Embryonic facial prominence (tissue), 1 donor: ENCODE data around the gene RABEP1.

Experiments
- DNase-seq: peaks from one replicate; pipeline ENCODE4 v3.0.0-alpha.2; 2016; ENCODE audit errors: extremely low spot score

The RABEP1 gene

GRCh38 chr17:5361426-5361825 lies 79.3 kb downstream of the RABEP1 start:
- no peak for DNase-seq

DNA sequence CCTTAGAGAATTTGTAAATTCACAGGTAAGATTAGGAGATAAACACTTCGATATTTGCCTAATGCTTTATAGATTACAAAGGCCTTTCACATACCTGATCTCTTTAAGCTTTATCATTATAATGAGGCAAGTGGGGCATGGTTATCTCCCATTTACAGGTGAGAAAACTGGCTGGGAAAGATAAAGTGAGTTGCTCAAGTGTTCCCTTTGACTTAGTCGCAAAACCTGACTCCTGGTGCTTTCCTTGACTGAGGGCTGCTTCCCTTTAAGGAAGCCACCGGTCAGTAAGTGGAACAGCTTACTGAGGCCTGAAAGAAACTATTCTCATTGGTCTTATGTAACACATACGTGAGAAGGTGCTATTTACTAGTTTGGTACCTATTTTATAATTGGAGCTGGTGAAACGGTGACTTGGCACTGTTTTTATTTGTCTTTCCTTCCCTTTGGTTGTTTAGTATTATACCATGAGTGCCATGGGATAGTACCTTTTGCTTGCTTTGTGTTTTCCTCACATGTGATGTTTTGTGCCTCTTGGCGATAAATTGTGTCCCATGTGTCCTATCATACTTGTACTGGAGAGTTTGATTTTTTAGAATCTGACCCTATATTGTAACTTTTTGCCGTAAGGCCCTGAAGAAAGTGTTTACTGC lies 80.2 kb downstream of the RABEP1 start:
- DNase-seq = no peak

- no peak for DNase-seq
Measured at GRCh38 chr17:5364156-5364555, 82.1 kb downstream of the RABEP1 start.

DNA sequence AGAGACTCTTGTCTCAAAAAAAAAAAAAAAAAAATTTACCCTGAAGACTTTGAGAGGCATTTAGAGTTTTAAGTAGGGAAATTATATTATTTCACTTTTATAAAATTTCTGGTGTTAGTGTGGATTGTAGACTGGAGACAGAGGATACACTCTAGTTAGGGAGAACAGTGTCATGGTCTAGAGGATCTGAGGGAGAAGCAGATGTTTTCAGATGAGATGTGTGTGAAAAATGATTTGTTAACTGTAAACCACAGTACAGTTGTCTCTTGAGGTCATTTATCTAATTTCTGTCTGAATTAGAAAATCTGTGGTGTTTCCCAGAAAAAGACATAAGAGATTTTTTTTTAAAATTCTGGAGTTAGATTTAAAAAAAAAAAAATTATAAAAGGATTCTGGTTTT lies 82.6 kb downstream of the RABEP1 start:
- DNase-seq = no peak

DNA sequence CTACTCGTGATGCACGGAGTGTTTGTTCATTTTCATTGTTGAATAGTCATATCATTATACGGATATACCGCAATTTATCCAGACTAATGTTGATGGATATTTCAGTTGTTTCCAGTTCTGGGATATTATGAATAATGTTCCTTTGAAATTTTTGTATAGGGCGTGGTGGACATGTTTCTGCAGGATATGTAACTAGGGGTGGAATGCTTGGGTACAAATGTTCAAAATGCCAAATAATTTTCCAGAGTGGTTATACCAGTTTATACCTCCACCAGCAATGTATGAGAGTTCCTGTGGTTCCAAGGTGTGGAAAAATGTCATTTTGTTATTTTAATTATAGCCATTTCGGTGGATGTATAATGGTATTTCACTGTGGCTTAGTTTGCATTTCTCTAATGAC lies 83.7 kb downstream of the RABEP1 start:
- no peak for DNase-seq

GRCh38 chr17:5370411-5370810 lies 88.3 kb downstream of the RABEP1 start:
- no peak for DNase-seq

- DNase-seq = no peak
Measured at GRCh38 chr17:5373112-5373511, 91.0 kb downstream of the RABEP1 start.

GRCh38 chr17:5378566-5379207 lies 96.6 kb downstream of the RABEP1 start:
- no peak for DNase-seq

- no peak for DNase-seq
Measured at GRCh38 chr17:5379351-5380107, 97.4 kb downstream of the RABEP1 start.

GRCh38 chr17:5380491-5381135 lies 98.5 kb downstream of the RABEP1 start:
- DNase-seq = no peak

- no peak for DNase-seq
Measured at GRCh38 chr17:5381542-5381941, 99.5 kb downstream of the RABEP1 start.

DNA sequence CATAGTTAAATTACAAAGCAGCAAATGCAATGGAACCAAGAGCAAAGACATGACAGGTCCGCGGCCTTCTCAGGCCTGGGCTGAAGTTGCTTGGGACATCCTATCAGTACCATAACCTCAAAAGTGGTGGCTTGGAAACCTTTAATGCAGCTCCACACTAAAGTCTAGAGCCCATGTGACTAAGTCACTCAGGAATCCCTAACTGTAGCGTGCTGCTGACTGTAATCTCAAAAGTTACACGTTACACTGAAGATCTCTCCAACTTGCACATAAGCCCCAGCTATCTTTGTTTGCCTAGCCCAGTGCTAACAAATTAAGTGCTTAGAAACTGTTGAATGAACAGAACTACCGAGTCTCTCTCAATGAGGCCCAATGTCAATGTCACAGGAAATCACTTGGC lies 109.6 kb downstream of the RABEP1 start:
- no peak for DNase-seq

- DNase-seq = no peak
Measured at GRCh38 chr17:5396612-5397011, 114.5 kb downstream of the RABEP1 start.

GRCh38 chr17:5399767-5400166 lies 117.7 kb downstream of the RABEP1 start:
- no peak for DNase-seq

DNA sequence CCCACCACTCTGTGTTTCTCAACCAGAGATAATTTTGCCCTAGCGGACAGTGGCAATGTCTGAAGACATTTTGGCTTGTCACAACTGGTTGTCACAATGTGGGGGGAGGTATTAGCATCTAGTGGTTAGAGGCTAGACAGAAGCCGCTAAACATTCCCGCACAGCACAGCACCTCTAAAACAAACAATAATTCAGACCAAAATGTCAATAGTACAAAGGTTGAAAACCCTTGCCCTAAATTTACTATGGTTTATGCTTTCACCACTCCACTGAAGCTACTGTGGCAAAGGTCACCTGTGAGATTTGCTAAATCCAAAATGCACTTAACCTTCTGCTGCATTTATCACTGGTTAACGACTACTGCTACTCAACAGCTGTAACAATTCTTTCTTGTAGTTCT lies 123.3 kb downstream of the RABEP1 start:
- DNase-seq = no peak

DNA sequence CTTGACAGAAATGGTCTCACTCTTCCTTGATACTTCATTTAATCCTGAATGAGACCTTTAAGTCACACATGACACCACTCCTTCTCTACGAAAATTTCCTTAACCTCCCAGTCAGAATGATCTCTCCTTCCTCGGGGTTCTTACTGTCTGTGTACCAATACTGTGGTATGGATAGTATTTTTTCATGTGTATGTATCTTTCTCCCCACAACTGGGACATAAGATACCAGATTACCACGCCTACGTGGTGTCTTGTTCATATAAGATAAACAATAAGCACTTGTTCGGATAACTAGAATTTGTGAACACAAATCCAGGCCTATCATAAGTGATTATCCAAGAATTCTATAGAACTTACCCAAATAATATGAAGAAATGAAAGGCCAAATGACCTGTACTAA lies 126.1 kb downstream of the RABEP1 start:
- DNase-seq = no peak

GRCh38 chr17:5410594-5411272 lies 128.6 kb downstream of the RABEP1 start:
- no peak for DNase-seq

GRCh38 chr17:5413682-5414081 lies 131.6 kb downstream of the RABEP1 start:
- no peak for DNase-seq

- DNase-seq = no peak
Measured at GRCh38 chr17:5416901-5417300, 134.8 kb downstream of the RABEP1 start.

DNA sequence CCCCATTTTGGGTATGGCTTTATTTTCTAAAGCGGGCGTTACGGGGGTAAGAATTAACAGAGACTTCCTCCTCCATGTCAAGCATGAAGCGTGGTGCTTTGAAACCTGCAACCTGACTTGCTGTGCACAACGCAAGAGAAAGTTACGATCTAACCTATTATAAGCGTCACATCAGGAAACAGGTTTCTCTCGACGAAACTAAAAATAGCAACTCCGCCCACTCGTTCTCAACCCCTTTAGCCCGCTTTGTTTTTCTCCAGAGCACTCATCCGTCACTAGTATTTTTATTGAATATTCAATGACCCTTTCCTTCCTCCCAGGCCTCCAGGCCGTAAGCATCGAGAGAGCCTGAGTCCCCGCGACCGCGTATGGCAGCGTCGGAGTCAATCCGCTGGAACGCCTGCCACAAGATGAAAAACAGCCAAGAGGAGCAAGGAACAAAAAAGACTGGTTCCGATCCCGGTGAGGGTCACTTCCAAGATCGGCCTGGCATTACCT lies 136.8 kb downstream of the RABEP1 start:
- DNase-seq = no peak

- DNase-seq = peak; percentile 95
Measured at GRCh38 chr17:5419356-5419958, 137.4 kb downstream of the RABEP1 start, which contains the start of gene NUP88. Gene NUP88 (minus strand): TSS chr17:5419662. CDS start chr17:5419650, 12 bp downstream.
